ENCODE results near the gene ZDHHC11B. TPM values are rescaled to one million over a fixed set of nuclear protein-coding genes. Genes with fewer than 3 reads are reported as not detected.
A peak's percentile ranks its signal among the peaks of the same experiment; 100 is the strongest.
"Not testable (repeated sequence)": the region's sequence is repeated elsewhere in the genome, so short reads cannot be mapped to it uniquely, and the experiment has no call there.

ZDHHC11B gene
- total RNA-seq, 6 experiments from 2014 or later: 0.17 to 0.19 TPM; not detected in 4

DNA sequence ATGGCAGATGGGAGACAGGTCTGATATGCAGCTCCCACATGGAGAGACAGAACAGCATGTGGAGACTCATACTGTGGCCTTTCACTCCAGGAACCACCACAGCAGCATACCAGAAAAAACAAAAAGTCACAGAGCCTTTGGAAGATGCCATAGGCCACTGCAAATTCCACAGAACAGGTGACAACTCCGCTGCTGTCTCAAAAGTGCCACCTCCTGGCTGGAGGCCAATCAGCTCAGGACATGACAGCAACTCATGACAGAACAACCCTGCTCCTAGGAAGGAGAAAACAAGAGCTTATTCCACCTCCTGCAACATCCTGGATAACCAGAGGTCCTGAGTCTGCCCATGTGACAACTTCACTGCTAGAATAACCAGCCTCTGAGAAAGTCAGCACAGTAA, 50.4 kb downstream of the ZDHHC11B start:
- H3K4me3 Mint-ChIP-seq; H3K27ac Mint-ChIP-seq; H3K36me3 Mint-ChIP-seq (ENCODE audit: low read depth); DNase-seq; H3K4me1 Mint-ChIP-seq (ENCODE audit: low read depth); H3K9me3 Mint-ChIP-seq: not testable (repeated sequence)
- peaks cover 24% of the 10 kb centered on the region for H3K27me3 Mint-ChIP-seq (ENCODE audit: insufficient read depth)

DNA sequence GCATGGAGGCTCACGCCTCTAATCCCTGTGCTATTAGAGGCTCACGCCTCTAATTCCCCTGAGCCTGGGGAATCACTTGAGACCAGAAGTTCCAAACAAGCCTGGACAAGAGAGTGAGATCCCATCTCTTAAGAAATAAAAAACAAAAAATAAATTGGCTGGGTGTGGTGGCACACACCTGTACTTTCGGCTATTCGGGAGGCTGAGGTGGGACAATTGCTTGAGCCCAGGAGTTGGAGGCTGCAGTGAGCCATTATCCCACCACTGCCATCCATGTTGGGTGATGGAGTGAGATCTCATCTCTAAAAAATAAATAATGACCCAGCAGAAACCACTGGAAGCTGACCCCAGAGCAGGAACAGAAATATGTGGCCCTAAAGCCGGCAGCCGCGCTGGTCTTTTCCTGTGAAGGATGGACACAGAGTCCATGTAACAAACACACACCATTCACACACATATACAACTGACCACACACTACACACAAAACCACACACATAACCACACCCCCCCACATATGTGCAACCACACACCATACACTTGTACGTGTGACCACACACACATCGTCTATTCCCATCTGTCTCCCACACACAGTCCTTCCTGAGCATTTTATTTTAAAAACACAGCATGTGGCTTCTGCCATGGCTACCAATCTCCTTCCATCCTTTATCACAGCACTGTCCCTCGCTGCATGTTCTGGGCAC, 51.6 kb downstream of the ZDHHC11B start:
- not testable (repeated sequence) for H3K36me3 Mint-ChIP-seq (ENCODE audit: low read depth); H3K4me3 Mint-ChIP-seq; H3K4me1 Mint-ChIP-seq (ENCODE audit: low read depth); H3K27ac Mint-ChIP-seq; H3K9me3 Mint-ChIP-seq; DNase-seq
- H3K27me3 Mint-ChIP-seq (ENCODE audit: insufficient read depth): peaks cover 24% of the 10 kb centered on the region

DNA sequence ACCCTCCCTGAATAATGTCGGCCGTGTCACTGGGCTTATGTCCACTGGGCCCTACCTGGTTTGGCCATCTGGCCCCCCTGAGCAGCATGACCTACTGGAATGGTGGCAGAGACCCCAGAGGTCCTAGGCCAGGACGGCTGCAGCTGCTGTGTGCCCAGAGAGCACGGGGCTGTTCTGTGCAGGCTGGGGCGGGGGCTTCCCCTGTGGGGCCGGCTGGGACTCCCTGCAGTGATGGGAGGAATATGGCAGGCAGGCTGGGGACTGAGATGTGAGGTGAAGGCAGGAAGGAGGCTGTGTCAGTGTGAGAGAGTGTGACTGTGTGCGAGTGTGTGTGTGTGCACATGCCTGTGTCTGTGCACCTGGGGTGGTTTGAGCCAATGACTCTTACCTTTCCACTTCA, 55.3 kb downstream of the ZDHHC11B start:
- DNase-seq; H3K27ac Mint-ChIP-seq; H3K4me3 Mint-ChIP-seq; H3K36me3 Mint-ChIP-seq (ENCODE audit: low read depth); H3K9me3 Mint-ChIP-seq; H3K4me1 Mint-ChIP-seq (ENCODE audit: low read depth): not testable (repeated sequence)
- peaks cover 26% of the 10 kb centered on the region for H3K27me3 Mint-ChIP-seq (ENCODE audit: insufficient read depth)

DNA sequence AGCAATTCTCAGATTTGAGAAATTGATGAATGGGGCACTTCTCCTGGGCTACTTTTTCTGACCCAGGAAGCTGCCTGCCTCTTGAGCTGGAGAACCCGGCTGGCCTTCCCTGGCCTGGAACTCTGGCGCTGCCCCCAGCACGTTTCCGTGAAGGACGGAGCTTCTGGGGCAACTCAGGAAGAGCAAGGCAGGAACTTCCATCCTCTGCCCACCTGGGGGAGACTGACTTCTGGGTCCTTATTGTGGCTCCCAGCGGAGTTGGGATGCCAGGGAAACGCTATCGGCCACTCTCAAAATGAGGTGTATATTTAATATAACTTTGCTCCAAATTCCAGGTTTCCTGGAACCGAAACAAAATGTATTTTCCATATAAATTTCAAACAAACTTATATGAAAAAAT, 57.4 kb downstream of the ZDHHC11B start:
- H3K27ac Mint-ChIP-seq; H3K4me1 Mint-ChIP-seq (ENCODE audit: low read depth); DNase-seq; H3K9me3 Mint-ChIP-seq; H3K36me3 Mint-ChIP-seq (ENCODE audit: low read depth); H3K4me3 Mint-ChIP-seq: not testable (repeated sequence)
- TF ChIP-seq, protein P1, sequence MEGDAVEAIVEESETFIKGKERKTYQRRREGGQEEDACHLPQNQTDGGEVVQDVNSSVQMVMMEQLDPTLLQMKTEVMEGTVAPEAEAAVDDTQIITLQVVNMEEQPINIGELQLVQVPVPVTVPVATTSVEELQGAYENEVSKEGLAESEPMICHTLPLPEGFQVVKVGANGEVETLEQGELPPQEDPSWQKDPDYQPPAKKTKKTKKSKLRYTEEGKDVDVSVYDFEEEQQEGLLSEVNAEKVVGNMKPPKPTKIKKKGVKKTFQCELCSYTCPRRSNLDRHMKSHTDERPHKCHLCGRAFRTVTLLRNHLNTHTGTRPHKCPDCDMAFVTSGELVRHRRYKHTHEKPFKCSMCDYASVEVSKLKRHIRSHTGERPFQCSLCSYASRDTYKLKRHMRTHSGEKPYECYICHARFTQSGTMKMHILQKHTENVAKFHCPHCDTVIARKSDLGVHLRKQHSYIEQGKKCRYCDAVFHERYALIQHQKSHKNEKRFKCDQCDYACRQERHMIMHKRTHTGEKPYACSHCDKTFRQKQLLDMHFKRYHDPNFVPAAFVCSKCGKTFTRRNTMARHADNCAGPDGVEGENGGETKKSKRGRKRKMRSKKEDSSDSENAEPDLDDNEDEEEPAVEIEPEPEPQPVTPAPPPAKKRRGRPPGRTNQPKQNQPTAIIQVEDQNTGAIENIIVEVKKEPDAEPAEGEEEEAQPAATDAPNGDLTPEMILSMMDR (IDR thresholded peaks at IDR 0.05): 0 out of 2 replicates have a peak, but pooled peaks have one; percentile 9
- peaks cover 15% of the 10 kb centered on the region for H3K27me3 Mint-ChIP-seq (ENCODE audit: insufficient read depth)

DNA sequence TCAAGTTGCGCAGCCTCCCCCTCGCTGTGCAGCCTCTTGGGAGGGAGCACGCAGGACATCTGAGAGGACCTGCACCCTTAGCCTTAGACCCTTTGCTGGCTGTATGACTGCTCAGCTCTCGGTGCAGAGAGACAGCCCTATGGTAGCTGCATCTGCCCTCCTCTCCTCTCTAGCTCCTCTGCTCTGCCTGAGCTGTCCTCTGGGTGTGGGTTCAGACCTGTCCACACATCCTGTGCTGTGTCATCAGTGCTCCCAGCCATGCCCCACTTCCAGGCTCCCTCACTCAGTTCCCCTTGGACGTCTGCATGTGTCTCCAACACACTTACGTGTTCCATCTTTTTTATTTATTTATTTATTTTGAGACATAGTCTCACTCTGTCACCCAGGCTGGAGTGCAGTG, 60.7 kb downstream of the ZDHHC11B start:
- Mint-ChIP-seq H3K27me3 (ENCODE audit: insufficient read depth) (peaks cover 16% of the 10 kb centered on the region), H3K9me3 (peaks cover 11% of the 10 kb centered on the region)
- DNase-seq; H3K4me1 Mint-ChIP-seq (ENCODE audit: low read depth); H3K4me3 Mint-ChIP-seq; H3K36me3 Mint-ChIP-seq (ENCODE audit: low read depth); H3K27ac Mint-ChIP-seq: not testable (repeated sequence)

DNA sequence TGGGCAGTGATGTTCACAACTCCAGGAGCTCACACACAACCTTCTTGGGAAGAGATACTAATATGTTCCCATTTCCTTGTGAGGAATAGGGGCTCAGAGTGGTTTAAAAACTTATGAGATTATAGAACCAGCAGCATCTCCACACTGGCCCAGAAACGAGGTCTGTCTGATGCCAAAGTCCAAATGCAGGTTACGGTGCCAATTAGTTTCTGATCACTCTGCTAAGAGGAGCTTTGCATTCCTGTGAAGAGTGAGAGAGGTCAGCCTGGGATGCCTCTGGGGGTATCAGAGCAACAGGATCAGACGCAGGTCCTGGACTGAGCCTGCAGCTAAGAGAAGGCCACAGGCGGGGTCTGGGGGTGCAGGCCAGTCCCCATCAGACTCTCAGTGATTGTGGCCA, 61.2 kb downstream of the ZDHHC11B start:
- H3K27me3 Mint-ChIP-seq (ENCODE audit: insufficient read depth): peaks cover 22% of the 10 kb centered on the region
- not testable (repeated sequence) for H3K36me3 Mint-ChIP-seq (ENCODE audit: low read depth); H3K27ac Mint-ChIP-seq; H3K4me1 Mint-ChIP-seq (ENCODE audit: low read depth); H3K4me3 Mint-ChIP-seq; DNase-seq
- H3K9me3 Mint-ChIP-seq: peaks cover 17% of the 10 kb centered on the region

DNA sequence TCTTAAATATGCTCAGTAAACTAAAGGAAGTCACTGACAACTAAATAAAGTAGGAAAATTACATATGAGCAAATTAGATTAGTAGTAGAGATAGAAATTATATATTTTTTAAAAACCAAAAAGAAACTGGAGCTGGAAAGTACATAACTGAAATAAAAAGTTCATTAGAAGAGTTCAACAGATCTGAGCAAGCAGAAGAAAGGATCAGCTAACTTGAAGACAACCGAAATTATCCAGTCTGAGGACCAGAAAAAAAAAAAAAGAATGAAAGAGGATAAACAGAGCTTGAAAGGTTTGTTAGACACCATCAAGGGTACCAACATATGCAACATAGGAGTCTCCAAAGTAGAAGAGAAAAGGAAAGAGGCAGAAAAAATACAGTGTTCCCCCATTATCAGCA, 65.2 kb downstream of the ZDHHC11B start:
- peaks cover 19% of the 10 kb centered on the region for H3K9me3 Mint-ChIP-seq

DNA sequence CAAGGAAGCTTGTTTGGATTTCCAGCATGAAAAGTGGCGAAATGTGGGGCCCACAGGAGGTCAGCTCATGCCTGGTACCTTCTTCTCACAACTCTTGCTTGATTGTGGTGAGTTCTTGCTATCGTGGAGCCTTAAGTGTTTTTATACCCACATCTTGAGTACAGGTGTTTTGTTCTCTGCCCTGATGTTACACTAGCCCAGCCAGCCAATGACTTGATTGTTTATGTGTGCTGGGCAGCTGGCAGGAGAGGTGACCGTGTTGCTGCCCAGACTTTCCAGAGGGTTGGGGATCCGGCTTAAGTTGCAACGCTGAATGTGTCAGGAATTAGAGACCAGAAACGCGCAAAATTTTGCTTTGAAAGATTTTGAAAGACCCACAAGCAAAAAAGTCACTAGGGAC, 67.4 kb downstream of the ZDHHC11B start:
- H3K4me1 Mint-ChIP-seq (ENCODE audit: low read depth): no peaks in the 10 kb centered on the region
- no peak for DNase-seq
- TF ChIP-seq, protein P1 (IDR thresholded peaks at IDR 0.05): no peak
- no peak overlapping the region for H3K4me3 Mint-ChIP-seq
- no peak overlapping the region for H3K27ac Mint-ChIP-seq
- H3K27me3 Mint-ChIP-seq (ENCODE audit: insufficient read depth): peaks cover 25% of the 10 kb centered on the region
- H3K36me3 Mint-ChIP-seq (ENCODE audit: low read depth): 0 out of 2 replicates have a peak, but pooled peaks cover 5% of the 10 kb centered on the region
- peaks cover 19% of the 10 kb centered on the region for H3K9me3 Mint-ChIP-seq

More for the DNA sequence above, 65.2 kb downstream of the ZDHHC11B start:
- H3K27ac Mint-ChIP-seq; DNase-seq; H3K4me3 Mint-ChIP-seq; H3K36me3 Mint-ChIP-seq (ENCODE audit: low read depth); H3K4me1 Mint-ChIP-seq (ENCODE audit: low read depth): not testable (repeated sequence)
- H3K27me3 Mint-ChIP-seq (ENCODE audit: insufficient read depth): peaks cover 26% of the 10 kb centered on the region

DNA sequence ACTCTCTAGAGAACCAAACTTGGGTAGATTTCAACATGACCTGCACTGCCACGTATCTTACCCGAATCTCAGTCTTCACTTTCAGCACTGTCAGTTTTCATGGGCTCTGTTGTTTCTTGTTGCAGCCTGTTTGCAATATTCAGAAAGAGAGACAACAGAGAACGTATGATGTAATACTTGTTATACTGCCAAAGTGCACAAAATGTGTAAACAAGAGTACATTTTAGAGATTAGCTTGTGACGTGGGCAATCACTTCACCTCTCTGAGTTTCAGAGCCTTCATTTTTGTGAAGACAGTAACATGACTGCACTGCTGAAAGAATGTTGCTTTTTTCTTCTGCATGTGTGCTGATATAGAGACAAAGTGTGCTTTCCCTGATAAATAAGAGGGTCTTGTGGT, 67.8 kb downstream of the ZDHHC11B start:
- H3K9me3 Mint-ChIP-seq: peaks cover 19% of the 10 kb centered on the region
- DNase-seq: not testable (repeated sequence)

DNA sequence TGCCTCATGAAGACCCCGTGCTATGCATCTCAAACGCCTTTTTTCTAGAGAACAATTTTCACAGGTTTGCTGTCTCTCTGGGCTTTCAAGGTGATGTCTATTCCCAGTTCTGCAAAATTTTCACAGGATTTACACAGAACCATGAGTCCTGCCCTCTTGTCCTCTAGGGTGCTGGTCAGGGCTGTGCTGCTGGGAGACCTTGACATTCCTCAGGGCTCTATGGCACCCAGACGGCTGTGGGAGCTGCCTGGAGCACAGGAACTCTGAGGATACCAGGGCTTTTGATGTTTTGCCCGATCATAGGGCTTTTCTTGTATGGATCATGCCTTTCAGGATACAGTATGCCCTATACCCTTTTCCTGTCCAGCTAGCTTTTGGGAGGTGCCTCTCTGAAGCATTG, 68.9 kb downstream of the ZDHHC11B start:
- H3K27ac Mint-ChIP-seq; H3K4me1 Mint-ChIP-seq (ENCODE audit: low read depth); H3K4me3 Mint-ChIP-seq; DNase-seq; H3K36me3 Mint-ChIP-seq (ENCODE audit: low read depth): not testable (repeated sequence)
- peaks cover 19% of the 10 kb centered on the region for H3K9me3 Mint-ChIP-seq
- peaks cover 26% of the 10 kb centered on the region for H3K27me3 Mint-ChIP-seq (ENCODE audit: insufficient read depth)

More for the DNA sequence above, 67.8 kb downstream of the ZDHHC11B start:
- not testable (repeated sequence) for H3K27ac Mint-ChIP-seq; H3K4me3 Mint-ChIP-seq; H3K36me3 Mint-ChIP-seq (ENCODE audit: low read depth); H3K4me1 Mint-ChIP-seq (ENCODE audit: low read depth)
- peaks cover 25% of the 10 kb centered on the region for H3K27me3 Mint-ChIP-seq (ENCODE audit: insufficient read depth)

DNA sequence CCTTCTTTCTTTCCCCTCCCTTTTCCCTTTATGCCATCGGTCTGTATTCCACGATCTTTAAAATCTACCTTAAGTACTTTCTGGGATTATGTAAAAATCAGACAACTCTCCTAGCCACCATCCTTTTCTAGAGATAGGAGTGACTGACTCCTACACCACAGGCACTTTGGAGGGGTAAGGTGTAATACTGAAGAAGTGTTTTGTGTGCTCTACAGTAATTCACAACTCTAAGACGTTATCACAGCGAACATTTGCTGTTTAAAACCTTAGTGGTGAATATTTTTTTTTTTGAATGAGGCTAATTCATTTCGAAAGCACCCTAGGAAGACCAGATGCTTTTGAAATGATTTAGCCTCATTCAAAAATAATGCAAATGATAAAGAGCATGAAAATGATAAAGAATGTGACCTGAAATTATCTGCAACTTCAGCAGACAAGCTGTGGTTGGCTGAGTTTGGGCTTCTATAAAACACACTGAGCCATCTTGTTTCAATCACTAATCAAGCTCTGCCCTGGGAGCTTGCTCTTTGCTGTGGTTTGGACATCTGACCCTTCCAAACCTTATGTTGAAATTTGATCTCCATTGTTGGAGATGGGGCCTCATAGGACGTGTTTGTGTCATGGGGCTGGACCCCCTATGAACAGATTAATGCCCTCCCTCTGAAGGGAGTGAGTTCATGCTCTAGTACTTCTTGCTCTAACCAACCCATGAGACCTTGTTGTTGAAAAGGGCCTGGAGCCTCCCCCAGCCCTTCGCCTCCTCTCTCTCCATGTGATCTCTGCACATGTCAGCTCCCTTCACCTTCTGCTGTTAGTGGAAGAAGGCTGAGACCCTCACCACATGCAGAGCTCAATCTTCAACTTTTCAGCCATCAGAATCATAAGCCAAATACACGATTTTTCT, 70.1 kb downstream of the ZDHHC11B start:
- not testable (repeated sequence) for H3K27ac Mint-ChIP-seq; H3K4me3 Mint-ChIP-seq; H3K36me3 Mint-ChIP-seq (ENCODE audit: low read depth); DNase-seq; H3K4me1 Mint-ChIP-seq (ENCODE audit: low read depth)
- Mint-ChIP-seq H3K9me3 (peaks cover 17% of the 10 kb centered on the region), H3K27me3 (ENCODE audit: insufficient read depth) (peaks cover 32% of the 10 kb centered on the region)

DNA sequence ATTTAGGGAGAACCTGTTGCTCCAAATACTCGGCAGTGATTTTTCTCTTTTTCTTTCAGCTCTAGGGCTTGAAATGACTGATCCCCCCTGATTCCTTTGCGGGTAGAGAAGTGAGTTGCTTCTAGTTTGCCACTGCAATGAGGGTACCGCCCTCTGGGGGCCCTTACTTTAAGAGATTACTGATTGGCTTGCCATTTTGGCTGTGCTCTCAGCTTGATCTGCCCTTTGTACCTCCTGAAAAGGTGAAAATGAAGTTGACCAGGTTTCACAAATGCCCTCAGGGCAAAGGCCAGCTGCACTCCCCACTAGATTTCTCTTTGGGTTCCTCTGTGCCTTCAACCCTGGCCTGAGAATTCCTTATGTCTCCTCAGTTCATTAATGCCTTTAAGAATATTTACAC, 70.8 kb downstream of the ZDHHC11B start:
- not testable (repeated sequence) for H3K36me3 Mint-ChIP-seq (ENCODE audit: low read depth)

More for the DNA sequence above, 70.8 kb downstream of the ZDHHC11B start:
- H3K9me3 Mint-ChIP-seq: peaks cover 11% of the 10 kb centered on the region
- H3K27me3 Mint-ChIP-seq (ENCODE audit: insufficient read depth): peaks cover 25% of the 10 kb centered on the region
- not testable (repeated sequence) for DNase-seq; H3K4me3 Mint-ChIP-seq; H3K27ac Mint-ChIP-seq; H3K4me1 Mint-ChIP-seq (ENCODE audit: low read depth)

All from HFFc6 (cell line).